ENCODE data around the gene CXCR2.
A peak's percentile ranks its signal among the peaks of the same experiment; 100 is the strongest.

The CXCR2 gene

GRCh38 chr2:218186355-218186766, 60.5 kb downstream of the CXCR2 start:
- DNase-seq (ENCODE audit: low read depth) = peak; percentile 56
